H9 (cell line): Measurements from ENCODE around the gene ETV6. TPM values are rescaled to one million over a fixed set of nuclear protein-coding genes. Genes with fewer than 3 reads are reported as not detected.

Experiments
- DNase-seq: peaks from one replicate; pipeline ENCODE4 v3.0.0-alpha.2; 2017
- H2AFZ ChIP-seq: one replicate; pipeline ENCODE4 v1.6.1; 2013; ENCODE audit warnings: mild to moderate bottlenecking, low read length, control low read depth, moderate library complexity
- H2AK5ac ChIP-seq: 2 replicates; pipeline ENCODE4 v1.6.1; 2013; ENCODE audit warnings: low read length, control low read depth, mixed read lengths; ENCODE audit not compliant: insufficient read length
- H2BK120ac ChIP-seq: one replicate; pipeline ENCODE4 v1.6.1; 2013; ENCODE audit warnings: low read depth, mild to moderate bottlenecking, low read length, control low read depth, inconsistent platforms; ENCODE audit not compliant: poor library complexity, severe bottlenecking
- H2BK12ac ChIP-seq: 2 replicates; pipeline ENCODE4 v1.6.1; 2013; ENCODE audit warnings: low read length, control low read depth, mixed read lengths, low read depth; ENCODE audit not compliant: insufficient read length
- H2BK15ac ChIP-seq: 2 replicates; pipeline ENCODE4 v1.6.1; 2013; ENCODE audit warnings: low read depth, low read length, control low read depth
- H2BK20ac ChIP-seq: one replicate; pipeline ENCODE4 v1.6.1; 2013; ENCODE audit warnings: low read depth, mild to moderate bottlenecking, low read length, control low read depth, inconsistent platforms; ENCODE audit not compliant: poor library complexity, severe bottlenecking
- H2BK5ac ChIP-seq: 2 replicates; pipeline ENCODE4 v1.6.1; 2013; ENCODE audit warnings: low read length, control low read depth, mixed read lengths; ENCODE audit not compliant: insufficient read length
- H3K14ac ChIP-seq: 2 replicates; pipeline ENCODE4 v1.6.1; 2013; ENCODE audit warnings: low read length, control low read depth; ENCODE audit not compliant: insufficient read depth
- H3K18ac ChIP-seq: 2 replicates; pipeline ENCODE4 v1.6.1; 2013; ENCODE audit warnings: low read depth, mild to moderate bottlenecking, mixed read lengths, low read length, control low read depth; ENCODE audit not compliant: insufficient read length
- H3K23ac ChIP-seq: 2 replicates; pipeline ENCODE4 v1.6.1; 2013; ENCODE audit warnings: low read length, control low read depth, mixed read lengths, low read depth; ENCODE audit not compliant: insufficient read length
- H3K23me2 ChIP-seq: 2 replicates; pipeline ENCODE4 v1.6.1; 2013; ENCODE audit warnings: low read depth, mild to moderate bottlenecking, mixed read lengths, low read length, control low read depth; ENCODE audit not compliant: insufficient read length, poor library complexity, severe bottlenecking
- H3K27ac ChIP-seq: 2 replicates; pipeline ENCODE4 v1.5.1; 2013; ENCODE audit warnings: low read length, control low read depth, mixed read lengths, low read depth; ENCODE audit not compliant: insufficient read length
- H3K27me3 ChIP-seq: 2 replicates; pipeline ENCODE4 v1.6.1; 2013; ENCODE audit warnings: low read length, control low read depth, inconsistent platforms; ENCODE audit not compliant: insufficient read depth
- H3K4ac ChIP-seq: 2 replicates; pipeline ENCODE4 v1.6.1; 2013; ENCODE audit warnings: low read depth, mild to moderate bottlenecking, control low read depth, inconsistent platforms, low read length, moderate library complexity
- H3K4me1 ChIP-seq: 2 replicates; pipeline ENCODE4 v1.6.1; 2013; ENCODE audit warnings: low read length, control low read depth, inconsistent platforms; ENCODE audit not compliant: insufficient read depth
- H3K4me2 ChIP-seq: 2 replicates; pipeline ENCODE4 v1.6.1; 2013; ENCODE audit warnings: low read length, control low read depth, mixed read lengths; ENCODE audit not compliant: insufficient read length, insufficient read depth
- H3K56ac ChIP-seq: 2 replicates; pipeline ENCODE4 v1.6.1; 2013; ENCODE audit warnings: low read depth, mild to moderate bottlenecking, mixed read lengths, low read length, control low read depth; ENCODE audit not compliant: insufficient read length
- H3K79me1 ChIP-seq: 2 replicates; pipeline ENCODE4 v1.6.1; 2013; ENCODE audit warnings: low read depth, mild to moderate bottlenecking, moderate library complexity, low read length, control low read depth, inconsistent platforms; ENCODE audit not compliant: insufficient read depth, poor library complexity, severe bottlenecking
- H3K79me2 ChIP-seq: 2 replicates; pipeline ENCODE4 v1.6.1; 2013; ENCODE audit warnings: low read length, control low read depth, inconsistent platforms; ENCODE audit not compliant: insufficient read depth
- H3K9ac ChIP-seq: 2 replicates; pipeline ENCODE4 v1.6.1; 2013; ENCODE audit warnings: low read length, control low read depth, mixed read lengths; ENCODE audit not compliant: insufficient read length; ENCODE audit errors: extremely low read depth
- H3K9me3 ChIP-seq: one replicate; pipeline ENCODE4 v1.6.1; 2013; ENCODE audit warnings: low read depth, low read length, inconsistent platforms; ENCODE audit not compliant: control insufficient read depth
- H3T11ph ChIP-seq: one replicate; pipeline ENCODE4 v1.6.1; 2013; ENCODE audit warnings: mild to moderate bottlenecking, low read length, control low read depth, inconsistent platforms
- H4K20me1 ChIP-seq: one replicate; pipeline ENCODE4 v1.6.1; 2013; ENCODE audit not compliant: control insufficient read depth, insufficient read length, insufficient read depth
- H4K5ac ChIP-seq: 2 replicates; pipeline ENCODE4 v1.6.1; 2013; ENCODE audit warnings: low read depth, mild to moderate bottlenecking, mixed read lengths, low read length, control low read depth; ENCODE audit not compliant: insufficient read length
- H4K8ac ChIP-seq: replicated peaks from 2 replicates; pipeline ENCODE4 v1.6.1; 2013; ENCODE audit warnings: low read length, control low read depth, mixed read lengths, low read depth; ENCODE audit not compliant: insufficient read length
- H4K91ac ChIP-seq: 2 replicates; pipeline ENCODE4 v1.6.1; 2013; ENCODE audit warnings: low read depth, mild to moderate bottlenecking, moderate library complexity, mixed read lengths, low read length, control low read depth; ENCODE audit not compliant: insufficient read length
- H3K27ac Mint-ChIP-seq, 3 experiments: 2 replicates in 2 of 3; 3 replicates in 1 of 3; pipeline ENCODE4 v1.8.0; 2020 to 2021; ENCODE audit warnings: mixed read lengths in 3 of 3, mild to moderate bottlenecking in 1 of 3, moderate library complexity in 1 of 3
- H3K27me3 Mint-ChIP-seq: 2 replicates; pipeline ENCODE4 v1.8.0; 2021; ENCODE audit warnings: low read depth, mild to moderate bottlenecking, moderate library complexity, mixed read lengths
- H3K36me3 Mint-ChIP-seq, 3 experiments: 2 replicates in 2 of 3; 3 replicates in 1 of 3; pipeline ENCODE4 v1.8.0; 2020 to 2021; ENCODE audit warnings: low read depth in 3 of 3, mixed read lengths in 3 of 3; ENCODE audit not compliant: insufficient read depth in 1 of 3
- H3K4me1 Mint-ChIP-seq, 2 experiments: 2 replicates each; pipeline ENCODE4 v1.8.0; 2020; ENCODE audit warnings: mixed read lengths in 2 of 2
- H3K4me3 Mint-ChIP-seq, 2 experiments: 2 replicates in 1 of 2; 3 replicates in 1 of 2; pipeline ENCODE4 v1.8.0; 2020 to 2021; ENCODE audit warnings: mild to moderate bottlenecking in 2 of 2, mixed read lengths in 2 of 2, moderate library complexity in 1 of 2
- H3K9me3 Mint-ChIP-seq, 2 experiments: 2 replicates in 1 of 2; 3 replicates in 1 of 2; pipeline ENCODE4 v1.8.0; 2020; ENCODE audit warnings: mild to moderate bottlenecking in 2 of 2, mixed read lengths in 2 of 2, moderate library complexity in 1 of 2
- CTCF ChIP-seq: fragments of 200-600 bp; sonication (generic); conservative IDR thresholded peaks from 3 replicates; pipeline ENCODE4 v1.8.0; 2021; ENCODE audit warnings: antibody characterized with exemption, mild to moderate bottlenecking
- WGBS: extraction: QIAGEN DNeasy Blood & Tissue Kit; methylation state at CpG from one replicate; pipeline ENCODE4 v1.1.7; 2013; ENCODE audit warnings: missing lambda C conversion rate, low lambda C conversion rate, mixed read lengths; ENCODE audit not compliant: insufficient read length; ENCODE audit errors: extremely low coverage; 5-methylcytosine and 5-hydroxymethylcytosine counted together
- total RNA-seq: library from RNA; stranded (reverse); gene quantifications from 2 replicates; pipeline ENCODE4 v1.2.1, GENCODE V29; 2021

Gene ETV6
- total RNA-seq, 1 experiment from 2014 or later: 28.7 TPM

- no peaks in the 10 kb centered on the region for H4K20me1 ChIP-seq
- Mint-ChIP-seq H3K27ac (peak overlapping the region in 1 of 3 experiments; percentile 76; a peak in 1 of 7 replicates), H3K9me3 (peaks cover 0 to 5% of the 10 kb centered on the region in 2 experiments; a peak in 2 of 5 replicates), H3K36me3 (peaks cover 0 to 6% (median 2%) of the 10 kb centered on the region in 3 experiments; a peak in 4 of 7 replicates), H3K4me3 (no peak overlapping the region), H3K4me1 (peaks cover 22 to 26% of the 10 kb centered on the region in 2 experiments), H3K27me3 (no peaks in the 10 kb centered on the region)
- no peak overlapping the region for H3K14ac ChIP-seq
- H3K23me2 ChIP-seq: no peaks in the 10 kb centered on the region
- no peaks in the 10 kb centered on the region for H3K9me3 ChIP-seq
- no peaks in the 10 kb centered on the region for H3K79me1 ChIP-seq
- WGBS: no CpG with 5 or more reads among the region's 2 CpGs
- H3T11ph ChIP-seq: no peak overlapping the region
- no peak overlapping the region for H4K8ac ChIP-seq
- H2BK15ac ChIP-seq: no peak overlapping the region
- H3K4ac ChIP-seq: no peak overlapping the region
- no peak overlapping the region for H2BK20ac ChIP-seq
- no peak overlapping the region for H4K91ac ChIP-seq
- H2BK120ac ChIP-seq: no peak overlapping the region
- peaks cover 2% of the 10 kb centered on the region for H3K4me1 ChIP-seq
- no peak overlapping the region for H2AFZ ChIP-seq
- no peak for TF ChIP-seq CTCF
- no peak overlapping the region for H2AK5ac ChIP-seq
- H3K56ac ChIP-seq: no peak overlapping the region
- no peak overlapping the region for H3K18ac ChIP-seq
- H3K27me3 ChIP-seq: no peaks in the 10 kb centered on the region
- no peak overlapping the region for H3K4me2 ChIP-seq
- no peak overlapping the region for H4K5ac ChIP-seq
- H3K9ac ChIP-seq: no peak overlapping the region
- H3K23ac ChIP-seq: no peak overlapping the region
- no peak overlapping the region for H3K27ac ChIP-seq
- no peak overlapping the region for H2BK5ac ChIP-seq
- no peak overlapping the region for H2BK12ac ChIP-seq
- no peak for DNase-seq
- H3K79me2 ChIP-seq: peaks cover 2% of the 10 kb centered on the region; the same call in 1 of the 2 replicates
These were observed 36.2 kb downstream of the ETV6 start for GRCh38 chr12:11685716-11686115.
